Measurements from ENCODE around the gene CEP170B.

DNA sequence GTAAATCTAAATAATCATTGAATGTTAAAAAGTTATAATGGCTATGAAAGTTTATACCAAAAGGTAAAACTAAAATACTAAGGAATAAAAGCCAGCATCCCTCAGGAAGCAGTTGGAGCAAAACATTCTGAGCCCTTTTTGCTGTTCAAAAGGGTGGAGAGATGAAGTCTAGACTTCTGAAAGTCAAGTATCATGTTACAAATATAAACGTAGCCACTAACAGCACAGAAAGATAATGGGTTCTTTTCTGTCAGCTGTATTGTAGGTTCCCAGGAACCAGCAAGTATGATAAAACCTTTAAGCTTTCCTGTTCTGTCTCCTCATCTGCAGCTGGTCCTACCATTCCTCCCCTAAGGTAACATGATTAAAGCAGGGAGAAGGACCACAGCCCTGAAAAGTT, 43.2 kb downstream of the CEP170B start:
- TF ChIP-seq EZH2 (IDR thresholded peaks at IDR 0.05; ENCODE audit: insufficient read depth, poor library complexity, severe bottlenecking) (no peak), EZH2phosphoT487 (IDR thresholded peaks at IDR 0.05; ENCODE audit: insufficient read depth, low read depth) (no peak)

Data from GM23248 (cell line).